ENCODE measurements around the gene SLC66A2. TPM values are rescaled to one million over a fixed set of nuclear protein-coding genes. Genes with fewer than 3 reads are reported as not detected.

The SLC66A2 gene
- total RNA-seq, 1 experiment from 2014 or later: 19.5 TPM

GRCh38 chr18:79877163-79878091, 74.0 kb downstream of the SLC66A2 start:
- TF ChIP-seq, protein P1, sequence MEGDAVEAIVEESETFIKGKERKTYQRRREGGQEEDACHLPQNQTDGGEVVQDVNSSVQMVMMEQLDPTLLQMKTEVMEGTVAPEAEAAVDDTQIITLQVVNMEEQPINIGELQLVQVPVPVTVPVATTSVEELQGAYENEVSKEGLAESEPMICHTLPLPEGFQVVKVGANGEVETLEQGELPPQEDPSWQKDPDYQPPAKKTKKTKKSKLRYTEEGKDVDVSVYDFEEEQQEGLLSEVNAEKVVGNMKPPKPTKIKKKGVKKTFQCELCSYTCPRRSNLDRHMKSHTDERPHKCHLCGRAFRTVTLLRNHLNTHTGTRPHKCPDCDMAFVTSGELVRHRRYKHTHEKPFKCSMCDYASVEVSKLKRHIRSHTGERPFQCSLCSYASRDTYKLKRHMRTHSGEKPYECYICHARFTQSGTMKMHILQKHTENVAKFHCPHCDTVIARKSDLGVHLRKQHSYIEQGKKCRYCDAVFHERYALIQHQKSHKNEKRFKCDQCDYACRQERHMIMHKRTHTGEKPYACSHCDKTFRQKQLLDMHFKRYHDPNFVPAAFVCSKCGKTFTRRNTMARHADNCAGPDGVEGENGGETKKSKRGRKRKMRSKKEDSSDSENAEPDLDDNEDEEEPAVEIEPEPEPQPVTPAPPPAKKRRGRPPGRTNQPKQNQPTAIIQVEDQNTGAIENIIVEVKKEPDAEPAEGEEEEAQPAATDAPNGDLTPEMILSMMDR (IDR thresholded peaks at IDR 0.05; ENCODE audit: insufficient read depth in 1 of 2, low read depth in 1 of 2, low read length in 1 of 2, severe bottlenecking in 1 of 2, unreplicated experiment in 1 of 2): peak in 1 of 2 experiments; percentile 6
- Mint-ChIP-seq H3K36me3 (ENCODE audit: insufficient read depth, unreplicated experiment) (no peaks in the 10 kb centered on the region), H3K27me3 (ENCODE audit: insufficient read depth, unreplicated experiment) (no peaks in the 10 kb centered on the region), H3K4me1 (ENCODE audit: low read depth, unreplicated experiment) (no peaks in the 10 kb centered on the region), H3K27ac (ENCODE audit: unreplicated experiment) (no peak overlapping the region), H3K4me3 (ENCODE audit: unreplicated experiment) (no peak overlapping the region), H3K9me3 (ENCODE audit: unreplicated experiment) (no peaks in the 10 kb centered on the region)
- intact Hi-C loops (cut with micrococcal nuclease; ENCODE audit: unreplicated experiment): no loop called here
- ChIA-PET POLR2A (no interaction called here), CTCF (no interaction called here)
- BruUV-seq (replicated peaks): no TSS peak
- Histone ChIP-seq H3K36me3 (ENCODE audit: control insufficient read depth, insufficient read depth, low read length) (no peaks in the 10 kb centered on the region), H3K27me3 (replicated peaks; ENCODE audit: control insufficient read depth, insufficient read depth, low read length) (no peaks in the 10 kb centered on the region), H3K9me3 (no peaks in the 10 kb centered on the region), H3K4me3 (ENCODE audit: low read depth, low read length) (no peak overlapping the region), H3K4me1 (no peaks in the 10 kb centered on the region)
- DNase-seq: peak in 1 of 2 experiments; percentile 30

DNA sequence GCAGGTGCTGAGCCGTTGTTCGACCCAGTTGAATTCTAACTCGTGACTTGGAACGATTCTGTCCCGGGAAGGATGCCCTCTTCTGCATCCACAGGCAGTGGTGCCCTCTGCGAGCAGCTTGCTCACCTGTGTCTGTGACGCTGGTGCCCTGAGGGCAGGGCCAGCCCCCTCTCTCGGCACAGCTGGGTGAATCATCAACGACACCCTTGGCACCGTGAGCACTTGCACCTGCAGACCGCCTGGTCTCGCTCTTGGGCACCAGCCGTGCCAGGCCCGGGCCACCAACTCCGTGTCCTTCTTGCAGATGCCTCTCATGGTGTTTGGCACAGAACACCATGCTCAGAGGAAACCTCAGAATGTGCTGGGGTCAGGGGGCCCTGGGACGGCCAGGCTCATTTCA, 75.0 kb downstream of the SLC66A2 start:
- TF ChIP-seq, protein P1 (IDR thresholded peaks at IDR 0.05; ENCODE audit: insufficient read depth in 1 of 2, low read depth in 1 of 2, low read length in 1 of 2, severe bottlenecking in 1 of 2, unreplicated experiment in 1 of 2): no peak
- POLR2A ChIA-PET: no interaction called here
- intact Hi-C loops (cut with micrococcal nuclease; ENCODE audit: unreplicated experiment): no loop called here
- BruUV-seq (replicated peaks): no TSS peak
- no peak for DNase-seq
- no peaks in the 10 kb centered on the region for H3K27me3 ChIP-seq (replicated peaks; ENCODE audit: control insufficient read depth, insufficient read depth, low read length)
- H3K27me3 Mint-ChIP-seq (ENCODE audit: insufficient read depth, unreplicated experiment): no peaks in the 10 kb centered on the region
- H3K4me1 Mint-ChIP-seq (ENCODE audit: low read depth, unreplicated experiment): no peaks in the 10 kb centered on the region
- H3K36me3 Mint-ChIP-seq (ENCODE audit: insufficient read depth, unreplicated experiment): no peaks in the 10 kb centered on the region
- H3K4me3 Mint-ChIP-seq (ENCODE audit: unreplicated experiment): no peak overlapping the region
- H3K9me3 ChIP-seq: no peaks in the 10 kb centered on the region
- H3K9me3 Mint-ChIP-seq (ENCODE audit: unreplicated experiment): no peaks in the 10 kb centered on the region
- no peaks in the 10 kb centered on the region for H3K4me1 ChIP-seq
- CTCF ChIA-PET: no interaction called here
- H3K27ac Mint-ChIP-seq (ENCODE audit: unreplicated experiment): no peak overlapping the region
- no peaks in the 10 kb centered on the region for H3K36me3 ChIP-seq (ENCODE audit: control insufficient read depth, insufficient read depth, low read length)
- H3K4me3 ChIP-seq (ENCODE audit: low read depth, low read length): no peak overlapping the region

GRCh38 chr18:79875931-79876461, 75.5 kb downstream of the SLC66A2 start:
- intact Hi-C loops (cut with micrococcal nuclease; ENCODE audit: unreplicated experiment): no loop called here
- no peak for DNase-seq
- H3K4me3 Mint-ChIP-seq (ENCODE audit: unreplicated experiment): no peak overlapping the region
- no peaks in the 10 kb centered on the region for H3K27me3 Mint-ChIP-seq (ENCODE audit: insufficient read depth, unreplicated experiment)
- H3K27ac Mint-ChIP-seq (ENCODE audit: unreplicated experiment): no peak overlapping the region
- Histone ChIP-seq H3K4me3 (ENCODE audit: low read depth, low read length) (no peak overlapping the region), H3K36me3 (ENCODE audit: control insufficient read depth, insufficient read depth, low read length) (no peaks in the 10 kb centered on the region), H3K27me3 (replicated peaks; ENCODE audit: control insufficient read depth, insufficient read depth, low read length) (no peaks in the 10 kb centered on the region), H3K9me3 (no peaks in the 10 kb centered on the region), H3K4me1 (no peaks in the 10 kb centered on the region)
- ChIA-PET CTCF (no interaction called here), POLR2A (no interaction called here)
- no peaks in the 10 kb centered on the region for H3K36me3 Mint-ChIP-seq (ENCODE audit: insufficient read depth, unreplicated experiment)
- no peaks in the 10 kb centered on the region for H3K9me3 Mint-ChIP-seq (ENCODE audit: unreplicated experiment)
- TF ChIP-seq, protein P1 (IDR thresholded peaks at IDR 0.05; ENCODE audit: insufficient read depth in 1 of 2, low read depth in 1 of 2, low read length in 1 of 2, severe bottlenecking in 1 of 2, unreplicated experiment in 1 of 2): no peak
- H3K4me1 Mint-ChIP-seq (ENCODE audit: low read depth, unreplicated experiment): no peaks in the 10 kb centered on the region
- BruUV-seq (replicated peaks): no TSS peak
